HG03097 (cell line): ENCODE results near the gene ADAM17.
"Not testable (repeated sequence)": the region's sequence is repeated elsewhere in the genome, so short reads cannot be mapped to it uniquely, and the experiment has no call there.

Experiments used
- ATAC-seq: cut with Tn5 transposase; IDR thresholded peaks from one replicate; pipeline ENCODE4 v1.9.1; 2021; ENCODE audit not compliant: unreplicated experiment, low FRiP score

Gene ADAM17

DNA sequence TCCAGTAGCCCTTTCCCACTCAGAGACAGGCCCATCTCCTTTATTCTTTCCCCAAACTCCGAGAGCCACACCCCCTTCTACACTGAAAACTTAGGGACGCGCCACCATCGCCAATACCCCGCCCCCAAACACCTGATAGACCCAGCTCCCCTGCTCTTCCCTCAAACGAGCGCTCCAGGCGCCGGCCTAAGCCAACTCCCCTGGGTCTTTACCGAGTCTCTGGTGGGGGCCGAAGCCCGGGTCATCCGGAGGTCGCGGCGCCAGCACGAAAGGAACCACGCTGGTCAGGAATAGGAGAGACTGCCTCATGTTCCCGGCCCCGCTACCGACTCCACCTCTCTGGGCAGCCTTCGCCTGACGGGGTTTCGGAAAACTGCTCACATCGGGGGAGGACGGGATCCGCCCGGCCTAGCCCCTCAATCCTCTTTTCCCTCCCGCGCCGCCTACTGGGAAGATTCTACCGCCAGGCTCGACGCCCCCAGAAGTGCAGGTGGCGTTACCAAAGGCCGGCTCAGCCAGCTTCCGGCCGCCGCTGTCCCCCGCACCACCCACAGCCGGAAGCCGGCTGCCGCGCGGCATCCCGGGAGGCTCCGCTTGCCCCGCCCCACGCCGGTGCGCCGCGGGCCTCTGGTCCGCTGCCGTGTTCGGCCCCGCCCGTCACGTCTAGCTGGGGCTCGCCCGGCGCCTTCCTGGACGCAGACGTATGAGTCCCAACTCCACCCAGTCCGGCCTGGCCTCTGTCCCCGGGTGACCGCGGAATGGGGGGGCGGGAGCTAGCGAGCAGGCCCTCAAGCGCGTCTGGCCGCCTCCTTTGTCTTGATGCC is at the start of gene ADAM17:
Gene ADAM17, minus strand, starts transcription at position 534 of the 824 bp plus-strand sequence. Its CDS starts 225 bp downstream, at position 309.
- ATAC-seq: peak; percentile 83

DNA sequence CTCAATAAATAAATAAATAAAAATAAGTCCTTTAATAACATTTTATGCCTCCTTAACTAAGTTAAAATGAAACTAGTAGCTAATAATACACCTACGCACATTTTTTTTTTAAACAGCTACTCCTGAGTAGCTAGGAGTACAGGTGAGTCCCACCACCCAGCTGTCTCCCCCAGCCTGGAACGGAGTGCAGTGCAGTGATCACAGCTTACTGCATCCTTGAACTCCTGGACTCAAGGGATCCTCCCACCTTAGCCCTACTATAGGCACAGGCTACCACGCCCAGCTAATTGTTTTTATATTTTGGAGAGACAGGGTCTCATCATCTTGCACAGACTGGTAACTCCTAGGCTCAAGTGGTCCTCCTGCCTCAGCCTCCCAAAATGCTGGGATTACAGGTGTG is 46.8 kb upstream of the ADAM17 start:
- no peak for ATAC-seq

GRCh38 chr2:9601397-9601796 is 45.8 kb upstream of the ADAM17 start:
- no peak for ATAC-seq

GRCh38 chr2:9599430-9599829 is 43.8 kb upstream of the ADAM17 start:
- no peak for ATAC-seq

DNA sequence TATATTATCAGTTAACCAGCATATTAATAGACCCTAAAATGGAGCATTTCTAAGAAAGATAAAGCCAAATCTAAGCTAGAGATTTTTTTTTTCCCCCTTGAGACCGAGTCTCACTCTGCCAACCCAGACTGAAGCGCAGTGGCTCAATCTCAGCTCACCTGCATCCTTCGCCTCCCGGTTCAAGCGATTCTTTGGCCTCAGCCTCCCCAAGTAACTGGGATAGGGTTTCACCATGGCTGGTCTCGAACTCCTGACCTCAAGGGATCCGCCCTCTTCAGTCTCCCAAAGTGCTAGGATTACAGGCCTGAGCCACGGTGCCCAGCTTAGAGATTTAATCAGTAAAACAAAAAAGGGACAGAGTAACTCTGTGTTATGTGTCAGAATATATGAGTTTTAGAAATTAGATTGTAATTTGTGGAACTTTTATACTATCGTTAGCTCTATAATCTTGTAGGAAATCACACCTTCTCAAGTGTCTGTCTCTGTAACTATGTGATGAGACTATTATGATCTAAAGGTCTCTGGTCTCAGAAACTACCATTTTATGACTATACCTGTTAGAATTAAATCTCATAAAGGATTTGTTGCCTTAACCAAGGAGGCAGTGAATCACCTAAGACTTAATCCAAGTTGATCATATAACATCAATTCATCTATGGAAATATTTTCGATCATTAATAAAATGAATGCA is 41.1 kb upstream of the ADAM17 start:
- no peak for ATAC-seq

DNA sequence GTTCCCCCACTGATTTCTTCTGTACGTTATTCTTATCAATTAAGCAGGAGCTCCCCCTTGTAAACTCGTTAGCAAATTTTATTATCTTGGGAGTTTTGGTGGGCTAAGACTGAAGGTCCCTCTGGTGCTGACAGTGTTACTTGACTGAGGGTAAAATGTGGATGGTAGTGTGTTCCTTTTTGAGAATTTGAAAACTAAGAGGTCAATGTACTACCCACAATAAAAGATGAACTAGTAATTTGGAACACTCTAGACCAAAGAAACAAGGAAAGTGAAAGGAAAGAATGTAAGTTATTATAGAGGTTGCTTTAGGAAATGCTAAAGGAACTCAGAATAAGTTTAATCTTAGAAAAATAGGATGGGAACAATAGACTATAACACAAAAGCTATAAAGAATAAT is 40.1 kb upstream of the ADAM17 start:
- ATAC-seq: no peak

DNA sequence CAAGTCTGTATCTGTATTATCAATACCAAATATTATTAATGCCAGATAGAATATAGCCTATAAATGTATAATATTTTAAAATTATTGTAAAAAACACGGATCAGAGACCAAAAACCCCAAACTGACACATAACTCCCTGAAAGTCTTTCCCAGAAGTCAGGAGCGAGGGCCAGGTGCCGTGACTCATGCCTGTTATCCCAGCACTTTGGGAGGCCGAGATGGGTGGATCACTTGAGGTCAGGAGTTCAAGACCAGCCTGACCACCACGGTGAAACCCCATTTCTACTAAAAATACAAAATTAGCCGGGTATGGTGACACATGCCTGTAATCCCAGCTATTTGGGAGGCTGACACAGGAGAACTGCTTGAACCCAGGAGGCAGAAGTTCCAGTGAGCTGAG is 39.6 kb upstream of the ADAM17 start:
- not testable (repeated sequence) for ATAC-seq

- no peak for ATAC-seq
Measured at GRCh38 chr2:9594366-9595054, 38.9 kb upstream of the ADAM17 start.

- no peak for ATAC-seq
Measured at GRCh38 chr2:9593925-9594324, 38.3 kb upstream of the ADAM17 start.

GRCh38 chr2:9592699-9593098 is 37.1 kb upstream of the ADAM17 start:
- no peak for ATAC-seq

GRCh38 chr2:9590641-9591040 is 35.0 kb upstream of the ADAM17 start:
- ATAC-seq: no peak

DNA sequence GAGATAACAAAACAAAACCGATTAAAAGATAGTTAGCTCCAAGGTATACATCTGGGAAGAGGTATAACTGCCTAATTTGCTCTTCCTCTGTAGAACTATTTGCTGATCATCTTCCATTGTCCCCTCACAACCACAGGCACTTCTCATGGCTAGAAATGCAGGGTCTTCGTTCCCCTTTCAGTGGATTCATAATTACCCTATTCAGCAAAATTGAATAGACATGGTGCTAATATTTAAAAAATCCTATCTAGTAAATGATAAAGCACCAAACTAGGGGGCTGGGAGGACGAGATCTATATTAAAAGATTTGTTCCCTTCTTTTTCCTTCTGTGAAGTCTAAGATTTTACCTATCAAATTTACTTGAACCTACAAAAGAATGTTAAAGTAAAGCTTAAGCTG is 30.8 kb upstream of the ADAM17 start:
- ATAC-seq: no peak

DNA sequence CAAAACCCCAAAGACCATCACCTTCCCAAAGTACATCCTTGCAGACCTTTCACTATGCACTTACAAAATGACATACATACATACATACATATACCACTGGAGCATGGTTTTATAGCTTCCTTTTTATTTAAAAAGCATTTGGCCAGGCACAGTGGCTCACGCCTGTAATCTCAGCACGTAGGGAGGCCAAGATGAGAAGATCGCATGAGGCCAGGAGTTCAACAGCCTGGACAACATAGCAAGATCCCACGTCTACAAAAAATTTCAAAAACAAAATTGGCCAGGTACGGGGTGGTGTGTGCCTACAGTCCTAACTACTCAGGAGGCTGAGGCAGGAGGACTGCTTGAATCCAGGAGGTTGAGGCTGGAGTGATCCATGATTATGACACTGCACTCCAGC is 29.9 kb upstream of the ADAM17 start:
- no peak for ATAC-seq

DNA sequence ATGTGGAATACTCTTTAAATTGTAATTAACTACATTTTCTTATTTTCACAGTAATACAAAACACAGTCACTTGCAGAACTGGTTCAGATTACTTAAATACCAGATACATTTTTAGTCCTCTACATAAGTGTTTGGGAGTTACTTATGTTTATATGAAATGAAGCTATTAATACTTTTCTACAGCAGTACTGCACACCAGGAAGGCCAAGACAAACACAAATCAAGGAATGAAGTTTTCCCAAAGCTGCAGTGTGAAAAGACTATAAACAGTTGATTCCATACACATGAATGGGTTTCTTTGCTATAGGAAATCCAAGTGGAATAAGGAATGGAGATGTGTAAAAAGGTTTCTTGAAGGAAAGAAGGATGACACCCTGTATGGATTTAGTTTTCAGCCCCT is 29.3 kb upstream of the ADAM17 start:
- ATAC-seq: not testable (repeated sequence)

- no peak for ATAC-seq
Measured at GRCh38 chr2:9582624-9583023, 27.0 kb upstream of the ADAM17 start.

DNA sequence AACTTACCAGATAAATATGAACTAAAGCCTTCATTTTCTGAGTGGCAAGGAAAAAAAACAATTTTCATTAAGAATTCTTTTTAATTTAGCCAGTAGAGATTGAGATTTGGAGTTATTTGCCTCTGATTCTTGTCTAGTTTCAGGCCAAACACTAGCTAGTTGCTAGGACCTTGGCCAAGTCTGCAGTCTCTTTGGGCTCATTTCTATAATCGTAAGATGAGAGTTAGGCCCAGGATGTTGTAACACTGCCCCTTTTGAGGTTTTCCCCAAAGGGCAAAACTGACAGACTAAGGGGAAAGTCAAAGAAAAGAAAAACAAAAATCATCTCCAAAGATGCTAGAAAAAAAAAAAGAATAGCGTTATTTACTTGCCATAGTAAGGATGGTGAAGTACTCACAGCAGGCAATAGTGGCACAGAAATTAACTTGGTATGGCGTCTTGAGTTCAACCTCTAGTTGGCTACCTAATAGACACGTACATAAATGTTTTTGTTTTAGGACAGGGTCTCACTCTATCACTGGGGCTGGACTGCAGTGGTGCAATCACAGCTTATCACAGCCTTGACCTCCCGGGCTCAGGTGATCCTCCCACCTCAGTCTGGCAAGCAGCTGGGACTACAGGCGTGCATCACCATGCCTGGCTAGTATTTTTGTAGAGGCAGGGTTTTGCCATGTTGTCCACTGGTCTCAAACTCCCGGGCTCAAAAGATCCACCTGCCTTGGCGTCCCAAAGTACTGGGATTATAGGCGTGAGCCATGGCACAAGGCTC is 23.0 kb upstream of the ADAM17 start:
- no peak for ATAC-seq

DNA sequence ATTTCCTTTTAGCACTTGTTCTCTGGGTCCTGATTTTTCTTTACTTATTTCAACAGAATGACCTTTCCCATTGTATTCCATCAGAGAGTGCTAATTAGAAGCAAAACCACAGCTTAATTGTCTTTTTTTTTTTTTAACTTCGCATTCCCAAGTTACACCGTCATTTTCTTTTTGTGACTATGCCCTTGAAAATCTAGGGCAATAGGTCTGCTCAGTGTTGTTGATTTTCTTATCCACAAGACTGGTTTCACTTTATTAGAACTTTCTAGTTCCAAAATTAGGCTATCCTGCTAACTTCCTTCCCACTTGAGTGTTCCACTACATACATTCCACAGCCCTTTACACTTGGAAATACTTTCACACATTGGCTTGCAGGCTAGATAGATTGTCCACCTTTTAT is 18.7 kb upstream of the ADAM17 start:
- no peak for ATAC-seq

- ATAC-seq: no peak
Measured at GRCh38 chr2:9573840-9574239, 18.2 kb upstream of the ADAM17 start.

GRCh38 chr2:9573013-9573720 is 17.5 kb upstream of the ADAM17 start:
- ATAC-seq: no peak
